Measurements from ENCODE around the gene KRT83.
"Not testable (repeated sequence)": the region's sequence is repeated elsewhere in the genome, so short reads cannot be mapped to it uniquely, and the experiment has no call there.

The KRT83 gene

GRCh38 chr12:52353766-52354165, 32.6 kb upstream of the KRT83 start:
- no peak for DNase-seq (ENCODE audit: low read depth, low spot score)

GRCh38 chr12:52352951-52353350, 31.8 kb upstream of the KRT83 start:
- DNase-seq (ENCODE audit: low read depth, low spot score), result no peak

- DNase-seq (ENCODE audit: low read depth, low spot score), result no peak
These were observed 30.2 kb upstream of the KRT83 start for GRCh38 chr12:52351196-52352059.

- no peak for DNase-seq (ENCODE audit: low read depth, low spot score)
These were observed 29.6 kb upstream of the KRT83 start for GRCh38 chr12:52350786-52351185.

GRCh38 chr12:52350021-52350620, 28.9 kb upstream of the KRT83 start:
- no peak for DNase-seq (ENCODE audit: low read depth, low spot score)

GRCh38 chr12:52349196-52349595, 28.0 kb upstream of the KRT83 start:
- DNase-seq (ENCODE audit: low read depth, low spot score), result no peak

- no peak for DNase-seq (ENCODE audit: low read depth, low spot score)
These were observed 26.6 kb upstream of the KRT83 start for GRCh38 chr12:52347551-52348510.

GRCh38 chr12:52347016-52347415, 25.8 kb upstream of the KRT83 start:
- no peak for DNase-seq (ENCODE audit: low read depth, low spot score)

- no peak for DNase-seq (ENCODE audit: low read depth, low spot score)
These were observed 25.4 kb upstream of the KRT83 start for GRCh38 chr12:52346593-52346992.

- not testable (repeated sequence) for DNase-seq (ENCODE audit: low read depth, low spot score)
These were observed 23.8 kb upstream of the KRT83 start for GRCh38 chr12:52345041-52345440.

- no peak for DNase-seq (ENCODE audit: low read depth, low spot score)
These were observed 22.9 kb upstream of the KRT83 start for GRCh38 chr12:52344111-52344510.

- DNase-seq (ENCODE audit: low read depth, low spot score), result no peak
These were observed 22.4 kb upstream of the KRT83 start for GRCh38 chr12:52343550-52343949.

- DNase-seq (ENCODE audit: low read depth, low spot score), result no peak
These were observed 21.7 kb upstream of the KRT83 start for GRCh38 chr12:52342781-52343490.

- no peak for DNase-seq (ENCODE audit: low read depth, low spot score)
These were observed 19.9 kb upstream of the KRT83 start for GRCh38 chr12:52341066-52341580.

GRCh38 chr12:52338241-52338960, 17.2 kb upstream of the KRT83 start:
- DNase-seq (ENCODE audit: low read depth, low spot score), result no peak

- no peak for DNase-seq (ENCODE audit: low read depth, low spot score)
These were observed 15.9 kb upstream of the KRT83 start for GRCh38 chr12:52337054-52337453.

GRCh38 chr12:52336641-52337040, 15.4 kb upstream of the KRT83 start:
- DNase-seq (ENCODE audit: low read depth, low spot score), result no peak

GRCh38 chr12:52335598-52336262, 14.5 kb upstream of the KRT83 start:
- DNase-seq (ENCODE audit: low read depth, low spot score), result no peak

GRCh38 chr12:52334185-52334584, 13.0 kb upstream of the KRT83 start:
- DNase-seq (ENCODE audit: low read depth, low spot score), result no peak

GRCh38 chr12:52333321-52333720, 12.1 kb upstream of the KRT83 start:
- DNase-seq (ENCODE audit: low read depth, low spot score), result no peak
